Measurements from ENCODE around the gene CARD11.

Gene CARD11

GRCh38 chr7:2941216-2941859 lies 102.3 kb downstream of the CARD11 start:
- no peak for DNase-seq (ENCODE audit: low read depth in 2 of 2)

- no peak for DNase-seq (ENCODE audit: low read depth in 2 of 2)
Observed at GRCh38 chr7:2940466-2940865, 103.2 kb downstream of the CARD11 start.

GRCh38 chr7:2939193-2939885 lies 104.3 kb downstream of the CARD11 start:
- no peak for DNase-seq (ENCODE audit: low read depth in 2 of 2)

DNA sequence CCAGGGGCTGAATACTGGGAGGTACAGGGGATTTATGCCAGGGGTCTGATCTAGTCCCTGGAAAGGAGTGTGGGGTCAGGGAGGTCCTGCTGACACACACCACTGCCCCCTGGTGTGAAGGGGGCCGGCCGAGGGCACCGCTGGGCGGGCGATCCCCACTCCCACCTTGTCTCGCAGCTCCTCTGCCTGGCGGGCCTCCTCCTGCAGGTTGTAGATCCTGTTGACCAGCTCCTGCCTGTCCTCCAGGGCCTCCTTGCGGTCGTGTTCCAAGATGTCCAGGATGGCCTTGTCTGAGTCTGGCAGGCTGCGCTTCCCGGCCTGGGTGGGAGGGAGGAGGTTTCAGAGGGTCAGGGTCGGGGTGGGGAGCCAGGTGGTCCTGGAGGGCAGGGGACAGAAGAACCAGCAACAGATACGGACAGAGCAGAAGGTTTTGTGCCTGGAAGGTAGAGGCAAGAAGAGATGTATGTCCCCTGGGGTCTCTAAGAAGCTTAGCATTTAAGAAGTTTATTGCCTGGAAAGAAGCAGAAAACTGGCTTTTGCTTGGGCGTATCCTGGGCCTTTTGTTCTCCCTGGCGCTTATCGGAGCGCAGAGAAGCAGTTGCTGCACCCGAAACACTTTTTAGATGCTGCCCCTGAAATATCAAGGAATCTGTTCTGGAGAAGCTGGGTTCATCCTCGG lies 105.0 kb downstream of the CARD11 start:
- no peak for DNase-seq (ENCODE audit: low read depth in 2 of 2)

DNA sequence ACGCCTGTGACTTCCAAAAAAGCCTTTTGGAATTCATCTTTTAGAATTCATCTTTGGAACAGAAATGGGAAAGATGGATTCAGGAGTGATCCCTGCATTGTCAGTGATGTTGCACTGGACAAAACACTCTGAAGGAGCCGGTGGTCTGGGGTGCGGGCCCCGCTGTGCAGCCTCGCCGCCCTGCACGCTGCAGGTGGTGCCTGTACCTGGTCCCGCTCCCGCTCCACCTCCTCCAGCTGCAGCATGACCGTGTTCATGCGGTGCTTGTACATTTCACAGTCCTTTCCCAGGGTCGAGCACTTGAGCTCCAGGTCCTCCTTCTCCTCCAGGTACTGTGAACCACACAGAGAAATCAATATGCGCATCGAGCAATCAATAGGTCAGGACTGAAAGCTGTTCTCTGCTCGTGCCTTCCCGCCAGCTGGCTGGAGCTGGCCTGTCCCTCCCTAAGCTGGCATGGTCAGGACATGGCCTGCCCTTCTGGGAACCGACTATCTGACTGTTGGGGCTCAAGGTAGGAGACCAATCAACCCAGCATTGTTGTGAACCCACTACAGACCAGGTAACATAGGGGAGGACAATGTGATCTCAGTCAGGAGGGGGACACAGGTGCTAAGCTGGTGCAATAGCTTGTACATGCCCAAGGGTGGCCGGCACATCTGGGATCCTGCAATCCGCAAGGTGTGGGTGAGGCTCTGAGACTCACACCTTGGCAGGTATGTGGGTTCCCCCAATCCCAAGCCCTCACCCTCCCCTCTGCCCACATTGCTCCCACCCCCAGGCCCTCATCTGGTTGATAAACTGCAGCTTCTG lies 105.8 kb downstream of the CARD11 start:
- DNase-seq (ENCODE audit: low read depth in 2 of 2), result no peak

DNA sequence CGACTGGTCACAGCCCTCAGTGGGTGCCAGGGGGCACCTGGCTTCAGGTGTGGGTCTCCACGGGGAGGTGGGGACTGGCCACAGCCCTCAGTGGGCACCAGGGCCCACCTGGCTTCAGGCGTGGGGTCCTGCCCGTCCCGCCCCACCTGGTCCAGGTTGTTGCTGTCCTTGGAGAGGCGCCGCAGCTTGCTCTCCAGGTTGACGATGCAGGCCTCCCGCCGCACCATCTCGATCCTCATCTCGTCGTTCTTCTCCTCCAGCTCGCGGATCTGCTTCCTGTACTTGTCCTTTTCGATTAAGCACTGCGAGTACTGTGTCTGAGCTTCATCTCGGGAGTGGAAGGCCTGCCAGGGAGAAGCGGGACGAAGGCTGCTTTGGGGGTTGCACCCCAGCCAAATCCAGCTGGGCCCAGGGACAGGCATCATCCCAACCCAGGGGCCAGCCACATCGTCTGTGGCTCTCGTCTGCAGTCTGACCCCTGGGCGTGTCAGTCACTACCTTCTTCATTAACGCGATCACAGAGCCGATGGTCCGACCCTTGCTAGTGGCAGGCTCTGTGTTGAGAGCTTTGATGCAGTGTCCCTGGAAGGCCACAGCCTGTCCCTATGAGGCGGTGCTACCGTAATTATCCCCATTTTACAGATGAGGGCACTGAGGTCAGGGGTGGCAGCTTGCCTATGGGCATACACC lies 106.6 kb downstream of the CARD11 start:
- no peak for DNase-seq (ENCODE audit: low read depth in 2 of 2)

GRCh38 chr7:2936301-2936700 lies 107.4 kb downstream of the CARD11 start:
- DNase-seq (ENCODE audit: low read depth in 2 of 2), result no peak

DNA sequence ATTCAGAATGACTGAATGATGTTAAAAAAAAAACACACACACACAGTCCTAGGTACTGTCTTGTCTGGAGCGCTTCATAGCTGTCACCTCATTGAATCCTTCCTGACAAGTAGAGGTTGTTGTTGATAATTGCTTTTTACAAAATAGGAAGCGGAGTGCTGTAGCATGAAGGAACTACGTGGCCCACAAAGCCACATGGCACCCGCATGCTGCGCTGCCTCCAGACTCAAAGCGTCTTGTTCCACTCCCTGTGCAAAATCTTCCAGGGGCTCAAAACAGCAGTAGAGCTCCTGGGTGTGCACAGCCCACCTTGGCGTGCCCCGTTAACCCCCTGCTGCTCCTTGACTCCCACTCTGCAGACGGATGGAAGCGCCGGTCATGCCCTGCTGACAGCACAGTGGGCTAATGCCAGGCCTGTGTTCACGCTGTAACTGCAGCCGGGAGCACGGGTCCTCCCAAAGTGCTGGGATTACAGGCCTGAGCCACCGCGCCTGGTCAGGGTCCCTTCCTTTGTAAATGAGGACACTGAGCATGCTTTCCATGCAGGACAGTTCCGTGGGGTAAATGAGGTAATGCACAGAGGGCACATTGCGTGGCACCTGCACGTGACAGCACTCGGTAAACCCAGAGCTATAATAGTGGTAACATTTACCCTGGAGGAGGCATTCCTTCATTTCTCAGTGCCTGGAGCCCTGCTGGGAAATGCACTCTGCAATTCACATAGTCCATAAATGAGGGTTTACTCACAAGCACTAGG lies 108.5 kb downstream of the CARD11 start:
- no peak for DNase-seq (ENCODE audit: low read depth in 2 of 2)

DNA sequence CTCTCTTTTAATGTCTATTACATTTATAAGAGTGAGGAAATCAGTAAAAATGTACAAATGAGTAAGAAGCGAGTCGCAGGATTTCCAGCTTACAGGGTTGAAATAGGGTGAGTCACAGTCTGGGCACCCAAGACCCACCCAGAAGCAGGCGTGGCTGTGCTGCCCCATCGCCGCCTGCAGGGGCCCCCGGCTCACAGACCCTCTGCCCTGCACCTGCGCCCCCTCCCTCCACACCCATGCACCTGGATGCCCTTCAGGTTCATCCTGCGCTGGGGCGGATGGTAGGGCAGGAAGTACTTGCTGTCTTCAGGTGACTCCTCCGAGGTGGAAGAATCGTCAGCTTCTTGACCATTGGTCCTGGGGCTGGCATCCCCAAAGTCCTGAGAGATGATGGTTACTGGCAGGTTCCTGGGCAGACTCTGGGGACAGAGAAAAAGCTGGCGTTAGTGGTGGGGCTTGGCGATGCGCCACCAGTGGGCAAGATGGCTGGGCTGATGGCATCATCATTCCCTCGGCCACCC lies 109.4 kb downstream of the CARD11 start:
- DNase-seq (ENCODE audit: low read depth in 2 of 2), result peak in 1 of 2 donors; percentile 12

DNA sequence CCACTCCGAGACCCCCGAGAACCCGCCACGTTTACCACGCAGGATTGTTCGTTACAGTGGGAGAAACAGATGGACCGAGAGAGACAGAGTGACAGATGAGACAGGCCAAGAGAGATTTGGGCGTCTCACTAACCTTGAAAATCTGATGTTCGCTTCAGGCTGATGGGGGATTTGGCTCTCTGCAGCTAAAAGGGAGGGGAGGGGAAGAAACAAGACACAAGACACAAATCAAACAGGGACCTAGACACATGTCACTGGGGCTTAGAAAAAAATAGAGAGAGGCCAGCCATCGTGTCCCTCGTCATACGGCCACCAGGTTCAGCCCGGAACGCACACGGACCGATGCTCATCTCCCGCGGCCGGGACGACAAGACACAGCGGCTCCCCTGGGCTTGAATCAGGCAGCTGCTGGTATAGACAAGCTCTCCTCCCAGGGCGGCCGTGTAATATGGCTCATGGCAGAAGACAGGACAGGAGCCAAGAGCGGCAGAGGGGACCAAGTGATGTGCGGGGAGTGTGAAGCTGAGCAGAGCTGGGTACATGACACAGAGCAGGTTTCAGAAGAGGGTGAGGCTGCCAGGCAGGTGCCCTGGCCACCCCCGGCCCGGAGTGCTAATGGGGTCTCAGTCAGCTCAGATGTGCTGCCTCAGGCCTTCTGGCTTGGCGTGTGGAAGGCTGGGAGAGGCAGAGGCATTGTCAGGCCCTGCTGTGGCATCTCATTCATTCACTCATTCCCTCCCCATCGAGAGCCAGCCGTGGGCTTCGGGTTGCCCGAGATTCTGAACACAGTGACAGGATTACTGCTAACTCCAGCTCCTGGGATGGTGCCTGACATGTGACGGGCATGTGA lies 111.0 kb downstream of the CARD11 start:
- no peak for DNase-seq (ENCODE audit: low read depth in 2 of 2)

DNA sequence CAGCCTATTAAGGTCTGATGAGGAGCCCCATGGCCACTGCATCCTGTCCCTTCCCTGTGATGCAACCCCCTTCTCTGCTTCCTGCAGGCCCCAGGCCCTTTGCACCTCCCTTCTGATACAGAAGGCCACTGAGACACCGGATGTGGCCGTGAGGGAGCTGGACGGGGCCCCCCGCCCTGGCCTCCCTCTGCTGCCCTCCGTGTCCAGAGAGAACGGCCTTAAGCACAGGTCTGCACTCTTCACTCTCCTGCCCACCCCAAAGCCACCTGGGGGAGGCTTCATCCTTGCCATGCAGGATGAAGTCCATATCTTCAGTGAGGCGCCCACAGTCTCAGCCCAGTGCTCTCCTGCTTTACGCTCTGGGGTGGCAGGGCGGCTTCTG lies 112.6 kb downstream of the CARD11 start:
- no peak for DNase-seq (ENCODE audit: low read depth in 2 of 2)

DNA sequence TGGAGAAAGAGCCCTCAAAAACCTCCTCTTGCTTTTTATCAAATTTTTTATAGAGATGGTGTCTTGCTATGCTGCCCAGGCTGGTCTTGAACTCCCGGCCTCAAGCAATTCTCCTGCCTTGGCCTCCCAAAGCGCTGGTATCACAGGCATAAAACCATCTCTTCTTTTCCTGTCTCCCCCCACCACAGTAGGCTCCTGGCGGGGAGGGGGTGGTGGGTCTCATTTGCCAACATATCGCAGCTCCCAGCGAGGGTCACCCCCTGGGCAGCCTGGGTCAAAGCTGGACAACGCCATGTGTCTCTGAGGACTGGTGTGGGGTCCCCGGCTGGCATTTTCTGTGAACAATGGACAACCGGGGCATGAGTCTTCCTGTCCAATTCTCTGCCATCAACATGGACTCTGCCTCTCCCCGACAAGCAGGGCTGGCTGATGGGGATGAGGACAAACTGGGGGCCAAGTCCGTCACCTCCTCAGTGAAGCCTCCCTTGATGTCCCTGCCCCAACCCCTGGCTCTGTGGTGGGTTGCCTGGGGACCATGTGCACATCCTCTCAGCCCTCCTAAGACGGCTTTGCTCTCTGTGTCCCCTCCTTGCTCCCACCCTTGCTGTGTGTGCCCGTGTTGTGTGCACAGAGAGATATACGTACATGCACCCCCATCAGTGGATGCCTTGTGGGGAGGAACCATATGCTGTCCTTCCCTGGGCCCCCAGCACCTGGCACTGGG lies 113.2 kb downstream of the CARD11 start:
- no peak for DNase-seq (ENCODE audit: low read depth in 2 of 2)

DNA sequence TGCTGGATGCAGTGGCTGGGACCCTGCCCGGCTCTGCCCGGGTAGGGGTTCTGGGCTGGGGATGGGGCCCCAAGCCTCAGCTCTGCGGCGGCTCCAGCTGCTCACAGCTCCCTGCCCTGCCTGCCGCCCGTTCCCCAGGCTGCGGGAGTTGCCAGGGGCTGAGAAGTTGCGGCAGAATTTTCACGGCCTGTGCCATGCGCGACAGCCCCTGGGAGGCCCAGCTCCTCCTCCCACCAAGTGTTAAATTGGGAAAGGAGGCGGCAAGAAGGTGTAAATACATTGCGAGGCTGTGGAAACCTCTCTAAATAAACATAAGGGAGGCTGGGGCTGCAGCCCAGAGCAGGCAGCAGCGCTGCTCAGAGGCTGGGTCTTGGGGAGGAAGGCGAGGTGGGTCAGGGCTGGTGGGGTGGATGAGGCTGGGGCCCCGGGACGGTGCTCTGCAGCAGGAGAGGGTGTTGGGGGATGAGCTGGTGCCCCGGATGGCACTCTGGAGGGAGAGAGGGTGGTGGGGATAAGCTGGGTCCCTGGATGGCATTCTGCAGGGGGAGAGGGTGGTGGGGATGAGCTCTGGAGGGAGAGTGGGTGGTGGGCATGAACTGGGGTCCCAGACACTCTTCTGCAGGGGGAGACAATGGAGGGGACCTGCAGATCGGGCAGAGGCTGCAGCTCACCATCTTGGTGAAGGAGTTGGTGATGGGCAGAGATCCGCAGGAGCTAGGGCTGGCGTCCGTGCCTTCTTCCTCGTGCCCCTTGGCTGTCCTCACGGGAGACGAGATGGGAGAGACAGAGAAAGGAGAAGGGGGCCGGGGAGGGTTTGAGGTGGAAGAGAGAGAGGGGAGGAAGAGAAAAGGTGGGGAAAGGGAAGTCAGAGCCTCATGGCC lies 114.1 kb downstream of the CARD11 start:
- no peak for DNase-seq (ENCODE audit: low read depth in 2 of 2)

DNA sequence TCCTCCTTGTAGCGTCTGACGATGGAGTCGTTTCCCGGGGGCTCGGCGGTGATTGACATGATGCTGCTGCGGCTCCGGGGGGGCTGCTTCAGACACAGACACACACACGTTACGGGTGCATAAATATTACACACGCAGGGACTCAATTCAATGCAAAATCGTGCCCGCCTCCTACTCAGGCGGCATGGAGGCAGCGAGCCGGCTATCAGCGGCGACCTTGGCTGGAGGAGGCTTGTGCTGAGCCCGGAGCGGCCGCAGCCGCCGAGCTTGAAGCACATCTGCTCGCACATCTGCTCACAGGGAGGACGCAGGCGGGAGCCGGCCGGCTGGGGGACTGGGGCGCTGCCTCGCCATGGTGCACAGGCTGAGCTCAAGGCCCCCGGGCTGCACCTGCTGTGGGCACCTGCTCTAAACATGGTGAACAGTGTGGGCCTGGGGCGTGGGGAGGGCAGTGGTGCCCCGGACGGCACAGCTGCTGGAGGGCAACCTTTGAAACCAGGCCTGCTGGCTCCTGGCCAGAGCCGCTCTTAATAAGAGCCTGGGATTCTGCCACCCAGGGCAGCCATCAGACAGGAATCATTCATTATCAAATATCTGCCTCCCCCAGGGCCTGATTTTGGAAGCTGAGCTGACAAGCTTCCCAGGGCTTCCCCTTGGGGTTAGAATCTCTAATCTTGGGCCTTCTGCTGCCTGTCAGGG lies 114.9 kb downstream of the CARD11 start:
- DNase-seq (ENCODE audit: low read depth in 2 of 2), result no peak

- no peak for DNase-seq (ENCODE audit: low read depth in 2 of 2)
Observed at GRCh38 chr7:2928256-2928612, 115.4 kb downstream of the CARD11 start.

- DNase-seq (ENCODE audit: low read depth in 2 of 2), result no peak
Observed at GRCh38 chr7:2927592-2927991, 116.1 kb downstream of the CARD11 start.

- no peak for DNase-seq (ENCODE audit: low read depth in 2 of 2)
Observed at GRCh38 chr7:2926896-2927405, 116.7 kb downstream of the CARD11 start.

Measured in stimulated activated CD4-positive, alpha-beta T cell treated with anti-CD3 and anti-CD28 coated beads, Interleukin-1b, Interleukin-23, amount 100 ng/mL, for 4 hours (primary cell).